GM04504 (cell line): ENCODE measurements around the gene SLC41A2.
"Not testable (repeated sequence)": the region's sequence is repeated elsewhere in the genome, so short reads cannot be mapped to it uniquely, and the experiment has no call there.

Experiments
- DNase-seq: peaks from one replicate; pipeline ENCODE4 v3.0.0-alpha.2; 2012; ENCODE audit warnings: low read depth

SLC41A2 gene

GRCh38 chr12:104958001-104958804, at the start of gene SLC41A2:
Gene SLC41A2, minus strand, starts transcription at chr12:104958290. Its CDS starts 29,763 bp downstream, at chr12:104928527.
- peak; percentile 82 for DNase-seq

- no peak for DNase-seq
Measured at GRCh38 chr12:105001476-105001875, 43.4 kb upstream of the SLC41A2 start.

- DNase-seq = no peak
Measured at GRCh38 chr12:104999347-104999685, 41.2 kb upstream of the SLC41A2 start.

GRCh38 chr12:104998423-104999346, 40.6 kb upstream of the SLC41A2 start:
- DNase-seq = no peak

- no peak for DNase-seq
Measured at GRCh38 chr12:104997541-104997940, 39.5 kb upstream of the SLC41A2 start.

- no peak for DNase-seq
Measured at GRCh38 chr12:104994336-104994735, 36.2 kb upstream of the SLC41A2 start.

GRCh38 chr12:104991565-104992128, 33.6 kb upstream of the SLC41A2 start:
- DNase-seq = no peak

- no peak for DNase-seq
Measured at GRCh38 chr12:104990950-104991349, 32.9 kb upstream of the SLC41A2 start.

GRCh38 chr12:104986022-104986941, 28.2 kb upstream of the SLC41A2 start, which contains the start of gene NOPCHAP1:
Gene NOPCHAP1, plus strand, starts transcription at chr12:104986316. Its CDS starts 37 bp downstream, at chr12:104986353.
- DNase-seq = peak; percentile 61

GRCh38 chr12:104985206-104985605, 27.1 kb upstream of the SLC41A2 start:
- no peak for DNase-seq

- not testable (repeated sequence) for DNase-seq
Measured at GRCh38 chr12:104977688-104978087, 19.6 kb upstream of the SLC41A2 start.

- no peak for DNase-seq
Measured at GRCh38 chr12:104976703-104977102, 18.6 kb upstream of the SLC41A2 start.

- DNase-seq = peak; percentile 33
Measured at GRCh38 chr12:104975587-104976343, 17.7 kb upstream of the SLC41A2 start.

GRCh38 chr12:104974626-104975290, 16.7 kb upstream of the SLC41A2 start:
- DNase-seq = no peak

- DNase-seq = no peak
Measured at GRCh38 chr12:104973250-104973649, 15.2 kb upstream of the SLC41A2 start.

GRCh38 chr12:104971306-104971705, 13.2 kb upstream of the SLC41A2 start:
- DNase-seq = no peak

- DNase-seq = no peak
Measured at GRCh38 chr12:104969343-104969742, 11.3 kb upstream of the SLC41A2 start.

- no peak for DNase-seq
Measured at GRCh38 chr12:104966677-104967076, 8.6 kb upstream of the SLC41A2 start.

- DNase-seq = no peak
Measured at GRCh38 chr12:104964856-104965205, 6.7 kb upstream of the SLC41A2 start.

- DNase-seq = no peak
Measured at GRCh38 chr12:104964167-104964855, 6.2 kb upstream of the SLC41A2 start.
